ENCODE results near the gene GSK3B.
"Not testable (repeated sequence)": the region's sequence is repeated elsewhere in the genome, so short reads cannot be mapped to it uniquely, and the experiment has no call there.

Gene GSK3B

GRCh38 chr3:120095226-120095978, 1.2 kb upstream of the GSK3B start:
- peak; percentile 90 to 93 for DNase-seq

- DNase-seq: peak; percentile 100
These were observed 554 bp upstream of the GSK3B start for GRCh38 chr3:120094776-120095225.

GRCh38 chr3:120093119-120093910, 932 bp downstream of the GSK3B start:
- DNase-seq: peak; percentile 38 to 57

GRCh38 chr3:120092474-120092873, 1.8 kb downstream of the GSK3B start:
- peak in 1 of 2 experiments; percentile 42 for DNase-seq

GRCh38 chr3:120090422-120090821, 3.8 kb downstream of the GSK3B start:
- no peak for DNase-seq

GRCh38 chr3:120089089-120089488, 5.2 kb downstream of the GSK3B start:
- DNase-seq: no peak

- no peak for DNase-seq
These were observed 5.6 kb downstream of the GSK3B start for GRCh38 chr3:120088622-120089021.

- no peak for DNase-seq
These were observed 12.5 kb downstream of the GSK3B start for GRCh38 chr3:120081719-120082118.

- no peak for DNase-seq
These were observed 13.4 kb downstream of the GSK3B start for GRCh38 chr3:120080836-120081235.

- no peak for DNase-seq
These were observed 16.5 kb downstream of the GSK3B start for GRCh38 chr3:120077731-120078130.

GRCh38 chr3:120072867-120073525, 21.3 kb downstream of the GSK3B start:
- no peak for DNase-seq

GRCh38 chr3:120071259-120071658, 23.0 kb downstream of the GSK3B start:
- DNase-seq: no peak

- no peak for DNase-seq
These were observed 23.8 kb downstream of the GSK3B start for GRCh38 chr3:120070263-120070981.

- no peak for DNase-seq
These were observed 27.2 kb downstream of the GSK3B start for GRCh38 chr3:120067083-120067482.

GRCh38 chr3:120066634-120067033, 27.6 kb downstream of the GSK3B start:
- DNase-seq: no peak

- no peak for DNase-seq
These were observed 29.6 kb downstream of the GSK3B start for GRCh38 chr3:120064641-120065040.

GRCh38 chr3:120062474-120062873, 31.8 kb downstream of the GSK3B start:
- DNase-seq: no peak

- no peak for DNase-seq
These were observed 35.0 kb downstream of the GSK3B start for GRCh38 chr3:120059081-120059864.

GRCh38 chr3:120057626-120058025, 36.6 kb downstream of the GSK3B start:
- DNase-seq: no peak

- DNase-seq: no peak
These were observed 37.2 kb downstream of the GSK3B start for GRCh38 chr3:120057029-120057428.

- DNase-seq: not testable (repeated sequence)
These were observed 40.6 kb downstream of the GSK3B start for GRCh38 chr3:120053647-120054046.

GRCh38 chr3:120052677-120053076, 41.6 kb downstream of the GSK3B start:
- DNase-seq: no peak

Measured in AML-193 (cell line).